Brain pericyte (primary cell): ENCODE data around the gene PHF2.

Experiments used
- DNase-seq: peaks from one replicate; pipeline ENCODE4 v3.0.0-alpha.2; 2012; ENCODE audit warnings: low read depth, low spot score

The PHF2 gene

DNA sequence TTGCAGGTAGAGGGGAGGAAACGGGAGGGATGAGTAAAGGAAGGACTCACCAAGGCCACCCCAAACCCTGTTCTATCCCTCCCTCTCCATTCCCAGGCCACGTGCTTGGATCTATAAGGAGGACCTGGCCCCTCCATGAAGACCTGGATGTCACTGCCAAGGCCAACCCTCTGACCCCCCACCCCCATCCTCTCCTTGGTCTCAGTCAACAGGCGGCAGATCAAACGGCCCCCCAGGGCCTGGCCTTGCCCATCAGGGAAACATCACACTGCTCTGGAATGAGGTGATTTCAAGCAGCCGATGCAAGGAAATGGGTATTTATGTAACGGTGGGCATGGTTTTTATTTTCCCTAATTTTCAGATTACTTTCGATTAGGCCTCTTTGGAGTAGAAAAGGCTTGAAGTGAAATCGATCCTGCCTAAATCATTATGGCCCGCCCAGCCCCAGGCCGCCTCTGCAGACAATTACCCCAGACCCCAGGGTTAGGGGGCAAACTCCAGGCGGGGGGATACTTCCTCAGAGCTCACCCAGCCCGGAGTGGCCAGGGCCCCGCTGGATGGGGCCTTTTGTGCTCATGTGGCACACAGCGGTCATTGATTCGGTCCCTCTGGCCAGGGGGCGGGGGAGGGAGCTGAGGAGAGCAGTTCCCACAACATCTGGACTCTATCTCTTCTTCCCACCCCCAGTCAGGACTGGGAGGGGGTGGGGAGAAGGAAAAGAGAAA lies 125.3 kb downstream of the PHF2 start:
- no peak for DNase-seq

DNA sequence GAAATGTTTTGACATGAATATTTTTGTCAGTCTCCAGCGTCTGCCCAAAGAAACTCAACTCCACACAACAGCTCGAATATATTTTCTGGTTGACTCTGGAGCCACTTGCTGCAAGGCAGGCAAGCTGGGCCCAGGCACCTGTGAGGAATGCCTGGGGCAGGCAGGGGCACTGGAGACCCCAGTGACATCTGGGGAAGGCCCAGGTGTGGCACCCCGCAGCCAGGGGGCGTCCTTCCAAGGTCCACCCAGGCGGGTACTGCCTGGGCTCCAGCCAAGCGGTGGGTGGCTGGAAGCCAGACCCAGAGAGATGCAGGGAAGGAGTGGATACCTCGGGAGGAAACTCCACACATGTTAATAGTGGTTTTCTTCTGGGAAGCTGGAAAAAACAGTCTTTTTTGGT lies 125.9 kb downstream of the PHF2 start:
- no peak for DNase-seq

DNA sequence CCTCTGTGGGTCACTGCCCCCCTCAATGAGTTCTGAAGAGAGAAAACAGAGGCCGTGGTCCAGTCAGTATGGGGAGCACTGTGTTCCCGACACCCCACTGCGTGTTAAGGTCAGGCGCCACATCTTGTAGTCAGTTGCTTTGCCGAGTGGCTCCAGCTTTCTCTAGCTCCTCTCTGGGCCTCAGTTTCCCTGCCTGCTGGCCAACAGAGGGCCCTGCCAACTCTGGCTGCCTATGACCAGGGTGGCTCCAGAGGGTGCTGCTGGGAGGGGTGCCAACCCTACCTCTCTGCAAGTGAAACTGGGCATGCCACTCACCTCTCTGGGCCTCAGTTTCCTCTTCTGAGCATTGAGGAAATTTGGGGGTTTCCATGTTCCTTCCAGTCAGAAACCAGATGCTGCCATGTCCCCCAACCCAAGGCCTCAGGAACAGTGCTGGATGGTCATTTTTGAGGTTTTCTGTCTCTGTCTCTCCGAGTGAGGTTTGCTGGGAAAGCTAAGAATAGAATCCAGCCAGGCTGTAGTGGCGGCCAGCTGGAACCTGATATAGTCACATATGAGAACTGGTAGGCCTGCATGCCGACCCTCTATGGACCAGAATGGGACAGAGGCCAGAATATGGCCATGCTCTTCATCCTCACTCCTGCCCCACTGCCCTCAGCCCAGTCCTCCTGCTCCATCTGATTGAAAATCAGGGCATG lies 132.1 kb downstream of the PHF2 start:
- no peak for DNase-seq

DNA sequence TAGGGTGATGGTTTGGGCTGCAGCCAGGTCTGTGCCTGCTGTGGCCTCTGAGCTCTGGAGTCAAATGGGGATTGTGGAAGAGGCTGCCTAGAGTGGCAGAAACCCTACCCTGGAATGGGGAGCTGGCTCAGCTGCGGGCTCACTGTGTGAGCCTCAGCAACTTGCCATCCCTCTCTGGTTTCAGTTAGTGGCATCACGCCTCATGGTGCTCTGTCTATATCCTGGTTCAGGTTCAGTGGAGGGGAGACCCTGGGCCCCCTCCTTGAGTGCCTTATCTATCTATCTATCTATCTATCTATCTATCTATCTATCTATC lies 132.6 kb downstream of the PHF2 start:
- no peak for DNase-seq

DNA sequence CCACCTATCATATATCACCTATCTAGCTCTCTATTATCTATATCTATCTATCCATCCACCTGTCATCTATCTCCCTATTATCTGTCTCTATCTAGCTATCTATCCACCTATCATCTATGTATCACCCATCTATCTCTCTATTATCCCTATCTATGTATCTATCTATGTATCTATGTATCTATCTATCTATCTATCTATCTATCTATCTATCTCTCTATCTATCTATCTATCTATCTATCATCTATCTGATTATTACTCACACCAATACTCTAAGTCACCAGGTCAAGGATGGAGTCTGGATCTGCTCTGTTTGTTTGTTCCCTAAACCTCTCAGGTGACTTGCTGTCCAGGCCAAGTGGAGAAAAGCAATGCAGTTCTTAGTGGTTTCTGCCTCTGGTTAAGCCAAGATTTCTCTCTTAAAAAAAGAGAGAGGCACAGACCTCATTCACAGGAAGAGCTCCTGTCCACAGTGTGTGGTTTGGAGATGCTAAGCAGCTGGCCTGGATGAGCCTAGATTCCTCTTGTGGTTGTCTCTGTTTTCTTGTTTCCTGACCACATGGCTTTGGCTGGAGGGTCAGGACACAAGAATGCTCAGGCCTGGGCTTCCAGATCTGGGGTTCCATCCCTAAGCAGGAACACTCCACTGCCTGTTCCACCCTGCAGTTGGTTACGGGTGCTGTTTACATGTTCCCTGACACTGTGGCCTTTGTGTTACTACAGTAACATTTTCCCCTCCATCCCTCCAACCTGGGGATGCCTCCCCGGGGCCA lies 133.4 kb downstream of the PHF2 start:
- no peak for DNase-seq

DNA sequence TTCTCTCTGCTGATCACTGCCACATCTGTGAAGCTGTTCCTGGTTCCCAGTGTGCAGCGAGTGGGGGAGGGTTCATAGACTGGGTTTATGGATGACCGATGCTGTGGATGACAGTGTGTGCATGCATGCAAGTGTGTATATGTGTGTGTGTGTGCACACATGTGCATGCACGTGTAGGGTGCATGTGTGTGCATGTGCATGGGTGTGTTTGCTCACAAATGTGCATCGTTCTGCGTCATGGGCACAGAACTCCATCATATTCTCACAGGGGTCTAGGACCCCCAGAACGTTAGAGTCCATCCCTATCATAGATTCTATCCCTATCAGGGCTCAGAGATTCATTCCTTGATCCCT lies 134.0 kb downstream of the PHF2 start:
- DNase-seq, result no peak

DNA sequence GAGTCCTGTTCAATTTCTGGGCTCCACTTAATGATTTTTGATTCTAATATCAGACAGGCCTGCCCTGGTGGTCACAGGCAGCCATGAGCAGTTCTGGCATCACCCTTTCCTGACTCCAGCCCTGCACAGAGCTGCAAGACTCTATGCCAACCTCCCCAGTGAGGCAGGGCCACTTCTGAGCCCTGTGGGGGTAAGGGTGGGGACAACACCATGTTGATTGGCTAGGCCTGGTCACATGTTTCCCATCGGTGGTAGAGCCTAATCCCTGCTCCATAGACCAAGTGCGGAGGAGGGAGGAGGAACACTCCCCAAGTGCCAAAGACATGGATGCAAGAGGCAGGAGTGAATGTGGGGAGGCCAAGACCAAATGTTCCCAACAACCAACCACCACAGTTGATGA lies 134.6 kb downstream of the PHF2 start:
- no peak for DNase-seq

DNA sequence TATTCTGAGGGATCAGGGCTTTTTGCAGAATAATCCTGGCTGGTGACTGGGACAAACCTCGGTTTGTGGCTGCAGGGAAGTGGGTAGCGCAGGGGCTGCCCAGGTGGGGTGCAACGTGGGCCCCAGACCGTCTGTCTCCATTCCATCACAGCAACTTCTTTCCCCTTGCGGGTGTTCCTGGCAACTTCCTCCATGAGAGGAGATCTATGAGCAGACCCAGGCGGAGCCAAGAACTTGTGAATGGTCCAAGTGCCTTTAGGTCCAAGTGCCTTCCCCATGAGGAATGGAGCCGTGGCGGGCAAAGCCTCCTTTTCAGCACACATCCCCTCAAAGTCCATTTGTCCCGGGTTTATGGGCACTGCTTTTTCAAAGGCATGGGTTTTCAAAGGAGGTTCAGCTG lies 136.5 kb downstream of the PHF2 start:
- no peak for DNase-seq

DNA sequence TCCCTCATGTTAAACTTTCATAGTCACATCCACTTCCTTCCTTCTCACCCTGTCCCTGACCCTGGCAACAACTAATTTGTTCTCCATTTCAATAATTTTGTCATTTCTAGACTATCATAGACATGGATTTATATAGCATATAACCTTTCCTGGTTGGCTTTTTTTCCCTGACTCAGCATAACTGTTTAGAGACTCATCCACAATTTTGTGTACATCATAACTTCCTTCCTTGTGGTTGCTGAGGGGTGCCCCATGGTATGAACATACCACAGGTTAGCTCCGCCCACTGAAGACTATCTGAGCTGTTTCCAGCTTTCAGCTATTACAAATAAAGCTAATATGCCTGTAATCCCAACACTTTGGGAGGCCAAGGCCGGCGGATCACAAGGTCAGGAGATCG lies 137.3 kb downstream of the PHF2 start:
- no peak for DNase-seq

DNA sequence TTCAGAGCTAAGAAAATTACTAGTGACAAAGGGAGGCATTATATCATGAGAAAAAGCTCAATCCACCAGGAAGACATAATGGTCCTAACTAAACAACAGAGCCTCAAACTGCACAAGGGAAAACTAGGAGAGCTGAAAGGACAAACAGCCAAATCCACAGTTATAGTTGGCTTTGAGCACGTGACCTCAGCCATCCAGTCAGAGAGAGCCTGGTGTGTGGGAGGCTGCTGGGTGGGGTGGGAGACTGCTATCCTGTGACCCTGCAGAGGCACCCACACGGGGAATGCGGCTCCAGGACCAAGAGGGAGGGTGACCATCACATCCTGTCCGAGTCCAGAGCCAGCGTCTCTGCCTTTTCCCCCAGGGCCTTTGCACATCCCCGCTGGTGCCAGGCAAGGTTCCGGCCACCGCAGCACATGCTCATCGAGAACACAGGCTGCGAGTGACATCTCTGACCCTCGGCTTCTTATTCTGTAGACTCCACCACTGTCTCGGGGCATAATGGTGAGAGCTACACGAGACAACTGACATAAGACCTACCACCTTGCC lies 145.1 kb downstream of the PHF2 start:
- no peak for DNase-seq

DNA sequence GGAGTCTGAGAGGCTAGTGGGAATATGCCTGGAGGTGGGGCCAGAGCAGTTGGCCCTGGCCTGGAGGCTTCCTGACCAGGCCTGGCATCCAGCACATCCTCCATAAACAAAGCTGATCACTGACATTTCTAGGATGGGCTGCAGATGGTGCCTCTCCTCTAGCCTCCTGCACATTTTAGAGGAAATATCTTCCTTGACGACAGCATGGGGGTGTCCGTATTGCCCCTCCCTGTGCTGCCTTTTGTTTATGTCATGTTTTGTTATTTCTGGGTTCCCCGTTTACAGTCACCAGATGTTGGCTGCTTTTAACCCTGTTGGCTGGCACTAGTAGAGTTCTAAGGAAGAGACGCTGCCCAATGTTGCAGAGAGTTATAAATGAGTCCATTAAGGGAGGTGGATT lies 148.5 kb downstream of the PHF2 start:
- no peak for DNase-seq

DNA sequence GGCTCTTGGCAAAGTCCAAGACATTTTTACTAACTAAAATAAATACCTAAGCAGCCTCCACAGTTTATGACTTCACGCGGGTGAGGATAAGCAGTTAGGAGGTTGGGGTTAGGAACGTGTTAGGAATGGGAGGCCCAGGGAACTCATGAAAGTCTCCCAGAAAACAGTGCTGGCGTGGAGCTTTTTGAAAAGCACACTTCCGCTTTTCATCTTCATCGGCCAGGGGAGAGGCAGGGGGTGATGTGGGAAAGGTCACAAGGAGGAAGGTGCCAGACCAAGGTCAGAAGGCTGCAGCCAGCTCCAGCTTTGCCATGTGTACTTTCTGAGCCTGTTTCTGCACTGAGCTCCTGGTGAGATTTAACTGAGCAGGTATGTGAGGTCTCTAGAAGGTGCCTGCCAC lies 149.0 kb downstream of the PHF2 start:
- DNase-seq, result no peak

DNA sequence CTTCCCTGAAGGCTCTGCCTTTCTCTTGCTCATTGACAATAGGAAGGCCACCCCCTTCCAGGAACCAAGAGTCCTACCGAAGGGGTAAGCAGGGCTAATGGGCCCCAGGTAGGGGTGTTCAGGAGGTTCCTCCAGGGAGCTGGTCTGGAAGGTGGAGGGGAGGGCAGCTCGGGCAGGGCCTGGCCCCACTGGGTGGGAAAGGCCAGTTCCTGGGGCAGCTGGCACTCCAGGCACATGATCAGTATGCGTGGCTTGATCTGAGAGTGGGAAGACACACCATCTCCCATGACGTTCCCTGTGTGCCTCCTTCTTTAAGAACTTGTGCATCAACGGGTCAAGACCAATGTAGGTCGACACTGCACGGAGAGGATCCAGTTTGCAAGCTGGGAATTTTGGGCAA lies 149.8 kb downstream of the PHF2 start:
- DNase-seq, result no peak
